Panc1 (cell line): ENCODE data around the gene ALDH2. TPM values are rescaled to one million over a fixed set of nuclear protein-coding genes. Genes with fewer than 3 reads are reported as not detected.
"Not testable (repeated sequence)": the region's sequence is repeated elsewhere in the genome, so short reads cannot be mapped to it uniquely, and the experiment has no call there.

Experiments
- ATAC-seq: fragments of 200-7000 bp; cut with Tn5 transposase; 2 replicates; pipeline ENCODE4 v1.9.1; 2020; ENCODE audit warnings: mild to moderate bottlenecking, moderate library complexity
- BruUV-seq: library from RNA; stranded (reverse); fragments of 400-500 nt; replicated peaks from 2 replicates; lab custom pipeline; 2021; lab: Mats Ljungman, UMichigan
- CTCF ChIA-PET: fragments of 300-600 bp; sonication (Branson Sonifier 250); formaldehyde crosslinking; loops from one replicate; lab custom pipeline; 2022; ENCODE audit warnings: antibody characterized with exemption; lab: Charles Lee
- POLR2A ChIA-PET: fragments of 300-600 bp; sonication (Branson Sonifier 250); formaldehyde crosslinking; loops from one replicate; lab custom pipeline; 2022; ENCODE audit warnings: antibody characterized with exemption; lab: Charles Lee
- DNase-seq: peaks from one replicate; pipeline ENCODE4 v3.0.0-alpha.2; 2010; ENCODE audit warnings: low read depth, low spot score
- H3K27ac ChIP-seq: 2 replicates; pipeline ENCODE4 v1.5.1; 2011; ENCODE audit warnings: mild to moderate bottlenecking, low read length, inconsistent platforms
- H3K27me3 ChIP-seq: fragments of 200-500 bp; sonication (Bioruptor generic); 2 replicates; pipeline ENCODE4 v1.6.0; 2014; ENCODE audit warnings: low read length, inconsistent platforms; ENCODE audit not compliant: control insufficient read depth, insufficient read depth
- H3K36me3 ChIP-seq: fragments of 200-500 bp; sonication (Bioruptor generic); 2 replicates; pipeline ENCODE4 v1.5.1; 2014; ENCODE audit warnings: inconsistent platforms, mild to moderate bottlenecking, low read length, moderate library complexity; ENCODE audit not compliant: control insufficient read depth, insufficient read depth
- H3K4me1 ChIP-seq: 2 replicates; pipeline ENCODE4 v1.5.1; 2011; ENCODE audit warnings: inconsistent platforms, mild to moderate bottlenecking, low read length, moderate library complexity; ENCODE audit not compliant: control insufficient read depth, insufficient read depth
- H3K4me3 ChIP-seq, 2 experiments: 2 replicates each; pipeline ENCODE4 v1.5.1; 2011 to 2012; ENCODE audit warnings: low read depth in 2 of 2, low read length in 2 of 2, mild to moderate bottlenecking in 2 of 2, inconsistent platforms in 1 of 2, moderate library complexity in 1 of 2
- H3K9me3 ChIP-seq: fragments of 200-500 bp; sonication (Bioruptor generic); 2 replicates; pipeline ENCODE4 v1.5.1; 2014; ENCODE audit warnings: low read depth, mild to moderate bottlenecking, inconsistent platforms, low read length, moderate library complexity; ENCODE audit not compliant: control insufficient read depth, insufficient read depth
- POLR2AphosphoS5 ChIP-seq: IDR thresholded peaks from 2 replicates; pipeline ENCODE4 v1.6.1; 2012; ENCODE audit warnings: mild to moderate bottlenecking, low read depth, low read length, moderate library complexity
- SIN3A ChIP-seq: IDR thresholded peaks from 2 replicates; pipeline ENCODE4 v1.6.1; 2012; ENCODE audit warnings: low read depth, mild to moderate bottlenecking, low read length, moderate library complexity, borderline replicate concordance; ENCODE audit not compliant: insufficient read depth
- TCF7L2 ChIP-seq: IDR thresholded peaks from 2 replicates; pipeline ENCODE4 v1.6.1; 2011; ENCODE audit warnings: mild to moderate bottlenecking, low read depth, low read length, inconsistent platforms
- in situ Hi-C: cut with HindIII; loops from 2 replicates; pipeline ENCODE4 v1.10.0; 2016; ENCODE audit warnings: low sequenced_read_pairs, low pct_unique_long_range_greater_than_20kb
- intact Hi-C: fragments of 100-400 bp; cut with micrococcal nuclease; formaldehyde crosslinking; loops from one replicate; pipeline ENCODE4 v1.10.0; 2022; ENCODE audit not compliant: unreplicated experiment
- total RNA-seq: library from RNA; stranded (reverse); gene quantifications from one replicate; pipeline ENCODE4 v1.2.1, GENCODE V29; 2021; ENCODE audit not compliant: unreplicated experiment
- TF ChIP-seq, protein P1 (sequence below), 2 experiments: IDR thresholded peaks; 2 replicates each; pipeline ENCODE4 v1.6.1; 2011 to 2012; ENCODE audit warnings: low read depth in 2 of 2, control low read depth in 1 of 2, low read length in 1 of 2, mild to moderate bottlenecking in 1 of 2, moderate library complexity in 1 of 2; ENCODE audit not compliant: insufficient read depth in 1 of 2
- TF ChIP-seq, protein P2 (sequence below): fragments of 450-650 bp; IDR thresholded peaks from 2 replicates; pipeline ENCODE4 v1.5.1; 2017; ENCODE audit warnings: mild to moderate bottlenecking

The ALDH2 gene
- total RNA-seq, 1 experiment from 2014 or later, result 9.0 TPM

DNA sequence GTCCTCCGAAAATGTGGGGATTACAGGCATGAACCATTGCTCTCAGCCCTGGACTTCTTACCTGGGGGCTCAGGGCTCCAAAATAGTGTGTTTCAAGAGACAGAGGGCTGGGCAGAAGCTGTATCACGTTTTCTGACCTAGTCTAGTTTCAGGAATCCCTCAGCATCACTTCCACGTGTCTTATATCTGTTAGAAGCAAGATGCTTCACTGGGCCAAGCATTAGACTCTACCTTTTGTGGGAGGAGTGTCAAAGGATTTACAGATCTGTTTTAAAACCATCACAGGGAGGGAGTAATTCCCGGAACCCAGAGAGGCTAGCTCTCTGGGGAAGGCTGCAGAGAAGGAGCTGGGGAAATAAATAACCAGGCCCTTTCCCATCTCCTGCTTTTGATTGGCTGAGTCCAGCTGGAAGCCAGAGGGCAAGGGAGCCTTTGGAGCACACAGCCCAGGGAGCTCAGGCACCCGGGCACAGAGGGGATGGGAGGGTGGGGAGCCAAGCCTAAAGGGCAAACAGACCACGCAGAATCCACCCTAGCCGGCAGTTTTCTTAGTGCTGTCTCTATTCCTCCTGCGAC, 33.3 kb upstream of the ALDH2 start:
- DNase-seq (no peak), ATAC-seq (no peak)
- Histone ChIP-seq H3K36me3 (no peaks in the 10 kb centered on the region), H3K4me1 (no peaks in the 10 kb centered on the region), H3K27me3 (no peaks in the 10 kb centered on the region), H3K4me3 (no peak overlapping the region), H3K27ac (no peak overlapping the region), H3K9me3 (no peaks in the 10 kb centered on the region)
- POLR2A ChIA-PET, result no interaction called here
- CTCF ChIA-PET, result no interaction called here
- BruUV-seq, result no TSS peak
- intact Hi-C loops (no loop called here), in situ Hi-C loops (no loop called here)
- TF ChIP-seq, protein P1, sequence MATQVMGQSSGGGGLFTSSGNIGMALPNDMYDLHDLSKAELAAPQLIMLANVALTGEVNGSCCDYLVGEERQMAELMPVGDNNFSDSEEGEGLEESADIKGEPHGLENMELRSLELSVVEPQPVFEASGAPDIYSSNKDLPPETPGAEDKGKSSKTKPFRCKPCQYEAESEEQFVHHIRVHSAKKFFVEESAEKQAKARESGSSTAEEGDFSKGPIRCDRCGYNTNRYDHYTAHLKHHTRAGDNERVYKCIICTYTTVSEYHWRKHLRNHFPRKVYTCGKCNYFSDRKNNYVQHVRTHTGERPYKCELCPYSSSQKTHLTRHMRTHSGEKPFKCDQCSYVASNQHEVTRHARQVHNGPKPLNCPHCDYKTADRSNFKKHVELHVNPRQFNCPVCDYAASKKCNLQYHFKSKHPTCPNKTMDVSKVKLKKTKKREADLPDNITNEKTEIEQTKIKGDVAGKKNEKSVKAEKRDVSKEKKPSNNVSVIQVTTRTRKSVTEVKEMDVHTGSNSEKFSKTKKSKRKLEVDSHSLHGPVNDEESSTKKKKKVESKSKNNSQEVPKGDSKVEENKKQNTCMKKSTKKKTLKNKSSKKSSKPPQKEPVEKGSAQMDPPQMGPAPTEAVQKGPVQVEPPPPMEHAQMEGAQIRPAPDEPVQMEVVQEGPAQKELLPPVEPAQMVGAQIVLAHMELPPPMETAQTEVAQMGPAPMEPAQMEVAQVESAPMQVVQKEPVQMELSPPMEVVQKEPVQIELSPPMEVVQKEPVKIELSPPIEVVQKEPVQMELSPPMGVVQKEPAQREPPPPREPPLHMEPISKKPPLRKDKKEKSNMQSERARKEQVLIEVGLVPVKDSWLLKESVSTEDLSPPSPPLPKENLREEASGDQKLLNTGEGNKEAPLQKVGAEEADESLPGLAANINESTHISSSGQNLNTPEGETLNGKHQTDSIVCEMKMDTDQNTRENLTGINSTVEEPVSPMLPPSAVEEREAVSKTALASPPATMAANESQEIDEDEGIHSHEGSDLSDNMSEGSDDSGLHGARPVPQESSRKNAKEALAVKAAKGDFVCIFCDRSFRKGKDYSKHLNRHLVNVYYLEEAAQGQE (IDR thresholded peaks at IDR 0.05; ENCODE audit: insufficient read depth in 1 of 2, low read depth in 2 of 2, low read length in 1 of 2), result no peak
- TF ChIP-seq POLR2AphosphoS5 (no peak), SIN3A (no peak), TCF7L2 (no peak)
- TF ChIP-seq, protein P2, sequence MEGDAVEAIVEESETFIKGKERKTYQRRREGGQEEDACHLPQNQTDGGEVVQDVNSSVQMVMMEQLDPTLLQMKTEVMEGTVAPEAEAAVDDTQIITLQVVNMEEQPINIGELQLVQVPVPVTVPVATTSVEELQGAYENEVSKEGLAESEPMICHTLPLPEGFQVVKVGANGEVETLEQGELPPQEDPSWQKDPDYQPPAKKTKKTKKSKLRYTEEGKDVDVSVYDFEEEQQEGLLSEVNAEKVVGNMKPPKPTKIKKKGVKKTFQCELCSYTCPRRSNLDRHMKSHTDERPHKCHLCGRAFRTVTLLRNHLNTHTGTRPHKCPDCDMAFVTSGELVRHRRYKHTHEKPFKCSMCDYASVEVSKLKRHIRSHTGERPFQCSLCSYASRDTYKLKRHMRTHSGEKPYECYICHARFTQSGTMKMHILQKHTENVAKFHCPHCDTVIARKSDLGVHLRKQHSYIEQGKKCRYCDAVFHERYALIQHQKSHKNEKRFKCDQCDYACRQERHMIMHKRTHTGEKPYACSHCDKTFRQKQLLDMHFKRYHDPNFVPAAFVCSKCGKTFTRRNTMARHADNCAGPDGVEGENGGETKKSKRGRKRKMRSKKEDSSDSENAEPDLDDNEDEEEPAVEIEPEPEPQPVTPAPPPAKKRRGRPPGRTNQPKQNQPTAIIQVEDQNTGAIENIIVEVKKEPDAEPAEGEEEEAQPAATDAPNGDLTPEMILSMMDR, result no peak

DNA sequence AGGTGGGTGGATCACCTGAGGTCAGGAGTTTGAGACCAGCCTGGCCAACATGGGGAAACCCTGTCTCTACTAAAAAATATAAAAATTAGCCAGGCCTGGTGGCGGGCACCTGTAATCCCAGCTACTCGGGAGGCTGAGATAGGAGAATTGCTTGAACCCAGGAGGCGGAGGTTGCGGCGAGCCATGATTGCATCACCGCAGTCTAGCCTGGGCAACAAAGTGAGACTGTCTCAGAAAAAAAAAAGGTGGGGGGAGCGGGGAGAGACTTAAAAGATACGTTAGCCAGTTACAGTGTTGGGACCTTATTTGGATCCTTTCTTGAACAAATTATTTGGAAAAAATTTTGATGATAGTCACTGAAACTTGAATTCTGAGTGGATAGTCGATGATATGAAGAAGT, 27.2 kb upstream of the ALDH2 start:
- H3K27ac ChIP-seq, DNase-seq, H3K36me3 ChIP-seq, POLR2A ChIA-PET, ATAC-seq, H3K27me3 ChIP-seq, BruUV-seq, H3K4me3 ChIP-seq, H3K4me1 ChIP-seq, H3K9me3 ChIP-seq, in situ Hi-C loops, intact Hi-C loops: not testable (repeated sequence)
- CTCF ChIA-PET, result interaction anchor here (0.7 kb wide), 1 partner anchor 153 kb away, joined by 3 read pairs; no protein-coding TSS in a partner anchor

DNA sequence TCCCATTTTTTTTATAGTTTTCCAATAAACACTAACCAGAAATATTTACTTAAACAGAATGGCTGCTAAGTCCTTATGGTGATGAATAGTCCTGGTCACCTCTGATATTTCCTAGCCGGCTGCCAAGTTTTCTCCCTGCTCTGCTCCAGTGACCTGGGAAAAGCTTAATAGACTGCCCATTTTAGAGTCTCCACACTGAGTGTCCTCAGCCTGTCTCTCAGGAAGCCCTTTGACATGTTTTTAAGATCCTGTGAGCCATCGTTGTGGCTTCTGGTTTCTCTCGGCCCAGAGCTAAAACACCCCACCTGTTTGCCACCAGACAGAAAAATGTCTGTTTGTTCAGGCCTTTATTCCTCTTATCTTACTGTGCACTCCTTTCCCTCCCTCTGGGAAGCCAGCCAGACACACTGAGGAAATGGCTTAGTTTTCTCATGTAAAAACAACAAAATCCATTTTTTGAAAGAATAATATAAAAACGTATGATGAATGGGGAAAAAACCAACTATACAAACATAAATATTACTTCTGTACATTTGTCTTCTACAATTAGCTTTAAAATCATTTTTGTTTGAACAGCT, 25.4 kb upstream of the ALDH2 start:
- in situ Hi-C loops, result no loop called here
- Histone ChIP-seq H3K9me3 (no peaks in the 10 kb centered on the region), H3K36me3 (no peaks in the 10 kb centered on the region), H3K27ac (no peak overlapping the region), H3K4me3 (no peak overlapping the region), H3K4me1 (no peaks in the 10 kb centered on the region), H3K27me3 (no peaks in the 10 kb centered on the region)
- ChIA-PET CTCF (interaction anchor here (0.8 kb wide), 1 partner anchor 72 kb away, joined by 3 read pairs; no protein-coding TSS in a partner anchor), POLR2A (no interaction called here)
- intact Hi-C loops, result no loop called here
- ATAC-seq (no peak), DNase-seq (no peak)
- no TSS peak for BruUV-seq
- TF ChIP-seq POLR2AphosphoS5 (no peak), TCF7L2 (no peak), SIN3A (no peak)
- TF ChIP-seq, protein P1 (IDR thresholded peaks at IDR 0.05; ENCODE audit: insufficient read depth in 1 of 2, low read depth in 2 of 2, low read length in 1 of 2), result no peak
- TF ChIP-seq, protein P2, result no peak
